Astrocyte (in vitro differentiated cells and primary cell): ENCODE measurements around the gene VWA5B1. TPM values are rescaled to one million over a fixed set of nuclear protein-coding genes. Genes with fewer than 3 reads are reported as not detected.

Experiments used
- DNase-seq: peaks from one replicate; pipeline ENCODE4 v3.0.0-alpha.2; 2010; ENCODE audit warnings: low read depth
- FAIRE-seq: peaks from 2 replicates; lab custom pipeline; 2011; peaks lifted over from hg19 to GRCh38; lab: Jason Lieb, UNC
- H2AFZ ChIP-seq: 2 replicates; pipeline ENCODE4 v1.6.0; 2012; ENCODE audit warnings: low read depth, low read length, inconsistent platforms
- H3K27ac ChIP-seq: 2 replicates; pipeline ENCODE4 v1.5.1; 2011; ENCODE audit warnings: low read depth, low read length, inconsistent platforms
- H3K27me3 ChIP-seq: 2 replicates; pipeline ENCODE4 v1.6.0; 2011; ENCODE audit warnings: low read length, inconsistent platforms; ENCODE audit not compliant: insufficient read depth
- H3K36me3 ChIP-seq: 2 replicates; pipeline ENCODE4 v1.5.1; 2011; ENCODE audit warnings: low read length, inconsistent platforms; ENCODE audit not compliant: insufficient read depth
- H3K4me1 ChIP-seq: 2 replicates; pipeline ENCODE4 v1.5.1; 2011; ENCODE audit warnings: low read length, inconsistent platforms; ENCODE audit not compliant: insufficient read depth
- H3K4me2 ChIP-seq: 2 replicates; pipeline ENCODE4 v1.6.0; 2012; ENCODE audit warnings: low read length, inconsistent platforms
- H3K4me3 ChIP-seq: 2 replicates; pipeline ENCODE4 v1.5.1; 2011; ENCODE audit warnings: low read depth, mild to moderate bottlenecking, low read length, inconsistent platforms; ENCODE audit not compliant: insufficient read depth
- H3K79me2 ChIP-seq: 2 replicates; pipeline ENCODE4 v1.6.0; 2012; ENCODE audit warnings: mild to moderate bottlenecking, low read length, inconsistent platforms; ENCODE audit not compliant: insufficient read depth
- H3K9ac ChIP-seq: 2 replicates; pipeline ENCODE4 v1.6.0; 2012; ENCODE audit warnings: mild to moderate bottlenecking, low read length, inconsistent platforms
- H3K9me3 ChIP-seq: 2 replicates; pipeline ENCODE4 v1.5.1; 2012; ENCODE audit warnings: low read depth, mild to moderate bottlenecking, low read length, inconsistent platforms; ENCODE audit not compliant: insufficient read depth
- H4K20me1 ChIP-seq: 2 replicates; pipeline ENCODE4 v1.6.0; 2012; ENCODE audit warnings: low read length, inconsistent platforms; ENCODE audit not compliant: insufficient read depth
- H3K27ac Mint-ChIP-seq: one replicate; pipeline ENCODE4 v1.8.0; 2021; ENCODE audit warnings: mild to moderate bottlenecking, mixed read lengths; ENCODE audit not compliant: unreplicated experiment
- H3K27me3 Mint-ChIP-seq: one replicate; pipeline ENCODE4 v1.8.0; 2021; ENCODE audit warnings: low read depth, mixed read lengths; ENCODE audit not compliant: unreplicated experiment
- H3K36me3 Mint-ChIP-seq: one replicate; pipeline ENCODE4 v1.8.0; 2021; ENCODE audit warnings: low read depth, mixed read lengths; ENCODE audit not compliant: unreplicated experiment
- H3K4me1 Mint-ChIP-seq: one replicate; pipeline ENCODE4 v1.8.0; 2021; ENCODE audit warnings: low read depth, mixed read lengths; ENCODE audit not compliant: unreplicated experiment
- H3K4me3 Mint-ChIP-seq: one replicate; pipeline ENCODE4 v1.8.0; 2021; ENCODE audit warnings: mild to moderate bottlenecking, moderate library complexity, mixed read lengths; ENCODE audit not compliant: unreplicated experiment
- H3K9me3 Mint-ChIP-seq: one replicate; pipeline ENCODE4 v1.8.0; 2021; ENCODE audit warnings: mild to moderate bottlenecking, mixed read lengths; ENCODE audit not compliant: unreplicated experiment
- EZH2 ChIP-seq: IDR thresholded peaks from 2 replicates; pipeline ENCODE4 v1.6.1; 2012; ENCODE audit warnings: mild to moderate bottlenecking, low read length, inconsistent platforms; ENCODE audit not compliant: insufficient read depth
- total RNA-seq: library from RNA; stranded (reverse); gene quantifications from 2 replicates; pipeline ENCODE4 v1.2.1, GENCODE V29; 2021
- TF ChIP-seq, protein P1 (sequence below): IDR thresholded peaks from 2 replicates; pipeline ENCODE4 v1.5.1; 2011; ENCODE audit warnings: low read depth, mild to moderate bottlenecking, inconsistent platforms, low read length, moderate library complexity; ENCODE audit not compliant: insufficient read depth

The VWA5B1 gene
- total RNA-seq, 1 donor from 2014 or later = not detected

DNA sequence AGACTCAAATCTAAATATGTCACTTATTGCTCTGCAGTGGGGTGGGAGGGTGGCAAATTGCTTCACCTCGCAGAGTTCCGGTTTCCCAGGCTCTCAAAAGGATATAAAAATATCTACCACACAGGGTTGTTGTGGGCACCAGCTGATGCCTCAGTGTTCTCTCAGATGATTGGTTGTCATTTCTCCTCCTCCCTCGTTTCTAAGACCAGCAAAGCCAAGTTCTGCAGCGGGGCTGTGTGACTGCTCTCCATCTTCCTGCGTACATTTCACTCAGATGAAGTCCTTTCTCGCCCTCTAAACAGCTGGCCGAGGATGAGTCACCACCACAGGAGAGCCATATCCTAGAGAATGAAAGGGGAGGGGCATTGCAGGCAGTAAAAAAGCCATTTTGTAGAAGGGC lies 35.0 kb upstream of the VWA5B1 start:
- Histone ChIP-seq H3K4me3 (peak overlapping the region; percentile 29), H4K20me1 (no peaks in the 10 kb centered on the region), H3K9me3 (no peaks in the 10 kb centered on the region), H3K27me3 (peaks cover 5% of the 10 kb centered on the region), H3K4me2 (peak overlapping the region; percentile 62), H3K4me1 (peaks cover 9% of the 10 kb centered on the region), H2AFZ (peak overlapping the region; percentile 49), H3K79me2 (no peaks in the 10 kb centered on the region), H3K27ac (no peak overlapping the region), H3K9ac (no peak overlapping the region), H3K36me3 (no peaks in the 10 kb centered on the region)
- no peaks in the 10 kb centered on the region for H3K36me3 Mint-ChIP-seq
- no peak overlapping the region for H3K4me3 Mint-ChIP-seq
- peaks cover 22% of the 10 kb centered on the region for H3K27me3 Mint-ChIP-seq
- H3K9me3 Mint-ChIP-seq = peaks cover 2% of the 10 kb centered on the region
- peaks cover 8% of the 10 kb centered on the region for H3K4me1 Mint-ChIP-seq
- FAIRE-seq (no peak), DNase-seq (peak; percentile 76)
- H3K27ac Mint-ChIP-seq = no peak overlapping the region
- no peak for TF ChIP-seq EZH2
- TF ChIP-seq, protein P1, sequence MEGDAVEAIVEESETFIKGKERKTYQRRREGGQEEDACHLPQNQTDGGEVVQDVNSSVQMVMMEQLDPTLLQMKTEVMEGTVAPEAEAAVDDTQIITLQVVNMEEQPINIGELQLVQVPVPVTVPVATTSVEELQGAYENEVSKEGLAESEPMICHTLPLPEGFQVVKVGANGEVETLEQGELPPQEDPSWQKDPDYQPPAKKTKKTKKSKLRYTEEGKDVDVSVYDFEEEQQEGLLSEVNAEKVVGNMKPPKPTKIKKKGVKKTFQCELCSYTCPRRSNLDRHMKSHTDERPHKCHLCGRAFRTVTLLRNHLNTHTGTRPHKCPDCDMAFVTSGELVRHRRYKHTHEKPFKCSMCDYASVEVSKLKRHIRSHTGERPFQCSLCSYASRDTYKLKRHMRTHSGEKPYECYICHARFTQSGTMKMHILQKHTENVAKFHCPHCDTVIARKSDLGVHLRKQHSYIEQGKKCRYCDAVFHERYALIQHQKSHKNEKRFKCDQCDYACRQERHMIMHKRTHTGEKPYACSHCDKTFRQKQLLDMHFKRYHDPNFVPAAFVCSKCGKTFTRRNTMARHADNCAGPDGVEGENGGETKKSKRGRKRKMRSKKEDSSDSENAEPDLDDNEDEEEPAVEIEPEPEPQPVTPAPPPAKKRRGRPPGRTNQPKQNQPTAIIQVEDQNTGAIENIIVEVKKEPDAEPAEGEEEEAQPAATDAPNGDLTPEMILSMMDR = no peak

DNA sequence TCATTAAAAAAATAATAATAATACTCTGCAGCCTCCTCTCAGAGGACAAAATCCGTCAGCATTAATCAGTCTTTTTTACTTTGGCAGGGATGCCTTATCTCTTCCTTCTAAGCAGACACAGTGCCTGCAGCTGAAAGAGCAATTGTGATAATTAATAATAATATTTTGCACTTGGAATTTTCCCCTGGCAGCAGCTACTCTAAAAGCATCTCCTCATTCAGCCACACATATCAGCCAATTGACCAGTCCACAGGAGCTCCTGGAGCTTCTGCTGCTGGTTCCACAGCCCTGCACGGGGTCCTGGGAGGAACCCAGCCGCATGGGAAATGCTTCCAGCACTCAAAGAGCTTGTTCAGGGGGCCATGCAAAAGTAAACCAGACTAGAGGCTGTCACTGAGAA lies 31.0 kb upstream of the VWA5B1 start:
- FAIRE-seq (no peak), DNase-seq (no peak)
- Histone ChIP-seq H3K79me2 (no peaks in the 10 kb centered on the region), H3K4me3 (no peak overlapping the region), H3K36me3 (no peaks in the 10 kb centered on the region), H3K9me3 (no peaks in the 10 kb centered on the region), H3K4me2 (no peak overlapping the region), H3K9ac (no peak overlapping the region), H3K27ac (no peak overlapping the region), H4K20me1 (no peaks in the 10 kb centered on the region), H3K4me1 (peaks cover 15% of the 10 kb centered on the region), H3K27me3 (no peaks in the 10 kb centered on the region), H2AFZ (no peak overlapping the region)
- H3K9me3 Mint-ChIP-seq = peaks cover 2% of the 10 kb centered on the region
- H3K27me3 Mint-ChIP-seq = peaks cover 36% of the 10 kb centered on the region
- no peak overlapping the region for H3K27ac Mint-ChIP-seq
- H3K4me3 Mint-ChIP-seq = no peak overlapping the region
- no peaks in the 10 kb centered on the region for H3K36me3 Mint-ChIP-seq
- no peak for TF ChIP-seq EZH2
- TF ChIP-seq, protein P1 = no peak
- H3K4me1 Mint-ChIP-seq = peaks cover 8% of the 10 kb centered on the region

DNA sequence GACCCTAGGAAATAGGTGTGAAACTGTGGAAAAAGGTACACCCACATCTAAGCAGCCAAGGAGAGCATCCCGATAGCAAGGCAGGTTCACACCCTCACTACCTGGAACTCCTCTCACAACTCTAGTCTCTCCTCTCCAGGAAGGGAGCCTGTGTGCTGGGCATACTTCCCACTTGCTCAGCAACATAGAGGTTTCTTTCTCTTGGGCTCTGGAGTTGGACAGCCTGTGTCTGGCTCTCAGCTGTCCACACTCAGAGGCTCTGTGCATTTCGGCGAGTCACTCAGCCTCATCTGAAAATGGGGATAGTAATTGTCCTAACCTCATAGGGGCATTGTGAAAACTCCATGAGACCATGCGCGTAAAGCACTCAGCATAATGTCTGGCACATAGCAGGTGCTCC lies 29.6 kb upstream of the VWA5B1 start:
- Histone ChIP-seq H3K4me2 (no peak overlapping the region), H3K4me3 (no peak overlapping the region), H3K9me3 (no peaks in the 10 kb centered on the region), H3K27ac (no peak overlapping the region), H3K9ac (no peak overlapping the region), H3K36me3 (no peaks in the 10 kb centered on the region), H4K20me1 (no peaks in the 10 kb centered on the region), H3K4me1 (peaks cover 13% of the 10 kb centered on the region), H3K79me2 (no peaks in the 10 kb centered on the region), H3K27me3 (no peaks in the 10 kb centered on the region), H2AFZ (no peak overlapping the region)
- peaks cover 2% of the 10 kb centered on the region for H3K9me3 Mint-ChIP-seq
- no peak for TF ChIP-seq EZH2
- TF ChIP-seq, protein P1 = no peak
- H3K4me1 Mint-ChIP-seq = peaks cover 4% of the 10 kb centered on the region
- FAIRE-seq (no peak), DNase-seq (no peak)
- no peak overlapping the region for H3K4me3 Mint-ChIP-seq
- no peak overlapping the region for H3K27ac Mint-ChIP-seq
- H3K36me3 Mint-ChIP-seq = no peaks in the 10 kb centered on the region
- H3K27me3 Mint-ChIP-seq = peaks cover 40% of the 10 kb centered on the region
